Measurements from ENCODE around the gene SF3A1.

SF3A1 gene

DNA sequence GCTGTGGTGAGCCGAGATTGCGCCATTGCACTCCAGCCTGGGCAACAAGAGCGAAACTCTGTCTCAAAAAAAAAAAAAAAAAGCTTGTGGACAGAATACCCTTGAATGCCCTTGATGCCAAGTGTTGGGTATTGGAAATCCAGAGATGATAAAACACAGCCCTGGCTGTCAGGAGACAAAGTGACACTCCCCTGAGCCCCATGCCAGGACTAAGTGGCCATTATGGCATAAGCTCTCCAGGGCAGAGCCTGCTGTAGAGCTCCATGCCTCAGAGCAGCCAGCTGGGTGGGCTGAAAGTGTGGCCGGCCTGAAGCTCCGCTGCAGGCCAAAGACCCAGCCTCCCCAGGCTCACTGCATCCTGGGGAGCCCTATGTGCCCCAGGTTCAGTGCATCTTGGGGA lies 25.6 kb upstream of the SF3A1 start:
- Histone ChIP-seq H3K4me2 (no peak overlapping the region), H3K79me2 (ENCODE audit: insufficient read depth, low read depth) (no peaks in the 10 kb centered on the region), H3K27me3 (ENCODE audit: insufficient read depth, low read depth) (no peaks in the 10 kb centered on the region), H3K36me3 (ENCODE audit: insufficient read depth) (no peaks in the 10 kb centered on the region), H4K20me1 (ENCODE audit: insufficient read depth) (no peaks in the 10 kb centered on the region), H3K9ac (no peak overlapping the region), H3K27ac (no peak overlapping the region), H3K4me3 (IDR thresholded peaks at IDR 0.05; ENCODE audit: insufficient read depth, low read depth, low read length) (no peak overlapping the region), H2AFZ (ENCODE audit: low read depth) (no peak overlapping the region), H3K4me1 (ENCODE audit: low read depth, poor library complexity, severe bottlenecking) (no peaks in the 10 kb centered on the region)
- TF ChIP-seq, protein P1, sequence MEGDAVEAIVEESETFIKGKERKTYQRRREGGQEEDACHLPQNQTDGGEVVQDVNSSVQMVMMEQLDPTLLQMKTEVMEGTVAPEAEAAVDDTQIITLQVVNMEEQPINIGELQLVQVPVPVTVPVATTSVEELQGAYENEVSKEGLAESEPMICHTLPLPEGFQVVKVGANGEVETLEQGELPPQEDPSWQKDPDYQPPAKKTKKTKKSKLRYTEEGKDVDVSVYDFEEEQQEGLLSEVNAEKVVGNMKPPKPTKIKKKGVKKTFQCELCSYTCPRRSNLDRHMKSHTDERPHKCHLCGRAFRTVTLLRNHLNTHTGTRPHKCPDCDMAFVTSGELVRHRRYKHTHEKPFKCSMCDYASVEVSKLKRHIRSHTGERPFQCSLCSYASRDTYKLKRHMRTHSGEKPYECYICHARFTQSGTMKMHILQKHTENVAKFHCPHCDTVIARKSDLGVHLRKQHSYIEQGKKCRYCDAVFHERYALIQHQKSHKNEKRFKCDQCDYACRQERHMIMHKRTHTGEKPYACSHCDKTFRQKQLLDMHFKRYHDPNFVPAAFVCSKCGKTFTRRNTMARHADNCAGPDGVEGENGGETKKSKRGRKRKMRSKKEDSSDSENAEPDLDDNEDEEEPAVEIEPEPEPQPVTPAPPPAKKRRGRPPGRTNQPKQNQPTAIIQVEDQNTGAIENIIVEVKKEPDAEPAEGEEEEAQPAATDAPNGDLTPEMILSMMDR (conservative IDR thresholded peaks at IDR 0.05; ENCODE audit: low read depth, low read length), result no peak

DNA sequence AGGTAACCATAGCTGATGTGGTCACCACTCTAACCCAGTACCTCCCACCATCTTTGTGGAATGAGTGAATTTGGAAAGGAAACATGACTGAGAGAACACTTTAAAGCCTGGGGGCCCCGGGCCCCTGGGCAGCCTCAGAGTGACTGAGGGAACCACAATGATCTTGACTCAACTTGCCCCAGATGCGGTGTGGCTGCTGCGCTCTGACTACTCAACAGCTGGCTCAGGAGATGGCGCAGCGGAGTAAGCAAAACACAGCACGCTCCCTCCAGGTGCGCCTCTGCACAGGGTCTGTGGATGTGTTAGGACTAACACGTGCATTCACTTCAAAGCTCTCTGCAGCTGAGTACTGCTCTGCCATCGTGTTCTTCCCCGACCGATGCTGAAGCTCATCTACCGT lies 24.6 kb upstream of the SF3A1 start:
- no peaks in the 10 kb centered on the region for H3K36me3 ChIP-seq (ENCODE audit: insufficient read depth)
- no peaks in the 10 kb centered on the region for H3K27me3 ChIP-seq (ENCODE audit: insufficient read depth, low read depth)
- H2AFZ ChIP-seq (ENCODE audit: low read depth), result no peak overlapping the region
- no peaks in the 10 kb centered on the region for H4K20me1 ChIP-seq (ENCODE audit: insufficient read depth)
- no peak overlapping the region for H3K4me2 ChIP-seq
- no peak overlapping the region for H3K27ac ChIP-seq
- no peak overlapping the region for H3K4me3 ChIP-seq (IDR thresholded peaks at IDR 0.05; ENCODE audit: insufficient read depth, low read depth, low read length)
- H3K79me2 ChIP-seq (ENCODE audit: insufficient read depth, low read depth), result no peaks in the 10 kb centered on the region
- H3K9ac ChIP-seq, result no peak overlapping the region
- H3K4me1 ChIP-seq (ENCODE audit: low read depth, poor library complexity, severe bottlenecking), result no peaks in the 10 kb centered on the region
- TF ChIP-seq, protein P1 (conservative IDR thresholded peaks at IDR 0.05; ENCODE audit: low read depth, low read length), result no peak

DNA sequence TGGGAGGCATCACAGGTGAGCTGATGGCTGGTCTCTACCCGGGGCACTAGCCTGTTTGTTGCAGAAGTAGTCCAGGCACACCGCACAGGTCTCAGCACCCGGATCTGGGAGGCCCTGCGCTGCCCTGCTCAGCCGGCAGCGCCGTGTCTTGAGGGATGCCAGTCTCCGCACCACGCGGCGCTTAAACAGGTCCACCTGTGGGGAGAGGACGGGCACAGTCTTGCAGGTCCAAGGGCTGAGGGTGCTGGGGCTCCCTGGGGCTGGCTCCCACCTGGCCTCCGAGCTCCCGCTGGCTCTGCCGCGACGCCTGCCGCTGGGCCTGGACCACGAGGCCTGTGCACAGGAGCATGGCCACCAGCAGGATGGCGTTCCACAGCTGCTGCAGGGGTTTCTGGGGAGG lies 23.3 kb upstream of the SF3A1 start:
- Histone ChIP-seq H3K79me2 (ENCODE audit: insufficient read depth, low read depth) (no peaks in the 10 kb centered on the region), H3K4me1 (ENCODE audit: low read depth, poor library complexity, severe bottlenecking) (no peaks in the 10 kb centered on the region), H4K20me1 (ENCODE audit: insufficient read depth) (no peaks in the 10 kb centered on the region), H2AFZ (ENCODE audit: low read depth) (no peak overlapping the region), H3K27me3 (ENCODE audit: insufficient read depth, low read depth) (no peaks in the 10 kb centered on the region), H3K4me3 (IDR thresholded peaks at IDR 0.05; ENCODE audit: insufficient read depth, low read depth, low read length) (no peak overlapping the region), H3K36me3 (ENCODE audit: insufficient read depth) (no peaks in the 10 kb centered on the region), H3K9ac (no peak overlapping the region), H3K27ac (no peak overlapping the region), H3K4me2 (no peak overlapping the region)
- TF ChIP-seq, protein P1 (conservative IDR thresholded peaks at IDR 0.05; ENCODE audit: low read depth, low read length), result no peak

DNA sequence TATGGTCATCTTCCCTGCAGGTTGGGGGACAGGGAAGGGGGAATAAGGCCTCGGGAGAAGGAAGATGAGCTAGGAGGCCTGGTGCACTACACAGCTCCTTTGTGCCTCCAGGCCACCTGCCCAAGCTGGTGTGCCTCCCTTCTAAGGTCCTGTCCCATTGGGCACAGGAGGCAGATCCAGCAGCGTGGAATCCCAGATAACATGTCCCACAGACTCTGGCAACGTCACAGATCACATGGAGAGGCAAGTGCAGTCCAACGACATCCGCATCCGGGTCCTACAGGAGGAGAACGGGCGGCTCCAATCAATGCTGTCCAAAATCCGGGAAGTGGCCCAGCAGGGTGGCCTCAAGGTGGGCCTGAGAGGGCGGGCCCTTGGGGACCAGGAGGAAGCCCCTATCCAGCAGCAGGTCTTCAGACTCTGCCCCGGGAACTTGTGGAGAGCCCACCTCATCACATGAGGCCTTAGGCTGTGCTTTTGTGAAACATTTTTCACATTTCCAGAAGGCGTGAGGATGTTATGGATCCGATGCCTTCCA lies 18.7 kb upstream of the SF3A1 start:
- H3K27ac ChIP-seq, result no peak overlapping the region
- H3K9ac ChIP-seq, result no peak overlapping the region
- H3K27me3 ChIP-seq (ENCODE audit: insufficient read depth, low read depth), result no peaks in the 10 kb centered on the region
- H4K20me1 ChIP-seq (ENCODE audit: insufficient read depth), result no peaks in the 10 kb centered on the region
- H3K79me2 ChIP-seq (ENCODE audit: insufficient read depth, low read depth), result no peaks in the 10 kb centered on the region
- TF ChIP-seq, protein P1 (conservative IDR thresholded peaks at IDR 0.05; ENCODE audit: low read depth, low read length), result no peak
- no peak overlapping the region for H3K4me2 ChIP-seq
- H3K4me1 ChIP-seq (ENCODE audit: low read depth, poor library complexity, severe bottlenecking), result no peaks in the 10 kb centered on the region
- no peak overlapping the region for H2AFZ ChIP-seq (ENCODE audit: low read depth)
- no peak overlapping the region for H3K4me3 ChIP-seq (IDR thresholded peaks at IDR 0.05; ENCODE audit: insufficient read depth, low read depth, low read length)
- H3K36me3 ChIP-seq (ENCODE audit: insufficient read depth), result no peaks in the 10 kb centered on the region

All from KMS-11 (cell line).